Measurements from ENCODE around the gene YPEL5.
A peak's percentile ranks its signal among the peaks of the same experiment; 100 is the strongest.
"Not testable (repeated sequence)": the region's sequence is repeated elsewhere in the genome, so short reads cannot be mapped to it uniquely, and the experiment has no call there.

Gene YPEL5

GRCh38 chr2:30136764-30137444 lies 9.9 kb upstream of the YPEL5 start:
- DNase-seq (ENCODE audit: low spot score) = no peak

DNA sequence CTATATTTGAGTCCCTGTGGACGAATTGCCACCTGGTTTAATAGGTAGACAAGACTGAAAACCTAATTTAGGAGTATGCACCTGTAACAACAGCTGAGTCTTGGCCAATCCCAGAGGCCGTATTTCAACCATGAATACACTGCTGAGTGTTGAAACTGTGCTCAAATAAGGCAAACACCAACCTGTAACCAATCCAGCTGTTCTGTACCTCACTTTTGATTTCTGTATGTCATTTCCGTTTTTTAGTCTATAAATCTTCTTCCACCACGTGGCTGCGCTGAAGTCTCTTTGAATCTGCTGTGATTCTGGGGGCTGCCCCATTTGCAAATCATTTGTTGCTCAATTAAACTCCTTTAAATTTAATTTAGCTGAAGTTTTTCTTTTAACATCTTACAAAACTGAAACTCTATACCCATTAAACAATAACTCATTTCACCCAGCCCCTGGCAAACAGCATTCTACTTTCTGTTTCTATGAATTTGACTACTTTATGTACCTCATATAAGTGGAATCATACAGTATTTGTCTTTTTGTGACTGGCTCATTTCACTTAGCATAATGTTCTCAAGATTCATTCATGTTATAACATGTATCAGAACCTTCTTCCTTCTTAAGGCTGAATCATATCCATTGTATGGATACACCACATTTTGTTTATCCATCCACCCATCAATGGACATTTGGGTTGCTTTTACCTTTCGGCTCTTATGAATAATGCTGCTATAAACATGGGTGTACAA lies 7.5 kb upstream of the YPEL5 start:
- DNase-seq (ENCODE audit: low spot score) = no peak

DNA sequence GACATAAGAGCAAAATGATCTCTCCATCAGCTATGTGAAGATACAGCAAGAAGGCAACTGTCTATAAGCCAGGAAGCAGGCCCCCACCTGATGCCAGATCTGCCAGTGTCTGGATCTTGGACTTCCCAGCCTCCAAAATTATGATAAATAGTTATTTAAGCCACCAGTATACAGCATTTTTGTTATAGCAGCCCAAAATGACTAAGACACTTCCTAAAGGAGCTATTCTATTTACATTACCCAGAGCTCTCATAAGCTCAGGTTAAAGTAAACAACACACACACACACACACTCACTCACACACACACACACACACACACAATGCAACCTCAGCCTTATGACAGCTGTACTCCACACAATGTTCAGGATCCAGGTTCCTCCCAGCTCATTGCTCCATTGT lies 5.7 kb upstream of the YPEL5 start:
- DNase-seq (ENCODE audit: low spot score) = no peak

GRCh38 chr2:30144260-30144659 lies 2.5 kb upstream of the YPEL5 start:
- no peak for DNase-seq (ENCODE audit: low spot score)

GRCh38 chr2:30144951-30145350 lies 1.9 kb upstream of the YPEL5 start:
- not testable (repeated sequence) for DNase-seq (ENCODE audit: low spot score)

GRCh38 chr2:30145826-30146336 lies 926 bp upstream of the YPEL5 start:
- DNase-seq (ENCODE audit: low spot score) = no peak

DNA sequence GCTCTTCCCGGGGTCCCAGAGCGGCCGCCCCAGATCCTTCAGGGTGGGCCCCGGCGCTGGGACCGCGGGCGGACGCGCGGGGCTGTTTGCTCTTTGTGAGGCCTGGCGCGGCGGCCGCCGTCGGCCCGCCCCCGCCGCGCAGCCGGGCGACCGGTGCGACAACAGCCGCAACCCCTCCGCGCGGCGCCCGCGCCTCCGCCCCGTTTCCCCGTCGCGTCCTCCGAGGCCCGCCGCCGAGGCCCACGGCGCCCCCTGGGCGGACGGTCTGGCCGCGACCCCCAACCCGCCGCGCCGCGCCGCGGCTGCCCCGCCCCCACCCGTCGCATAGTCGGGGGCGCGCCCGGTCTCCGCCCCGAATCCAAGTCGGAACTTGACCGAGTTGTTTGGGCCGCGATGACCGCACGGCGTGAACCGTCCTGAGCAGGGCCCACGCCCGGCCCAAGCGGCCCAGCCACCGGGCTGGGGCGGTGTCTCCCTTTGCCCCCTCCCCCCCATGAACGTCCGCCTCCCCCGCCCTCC lies 448 bp downstream of the YPEL5 start:
- DNase-seq (ENCODE audit: low spot score) = peak; percentile 79

- DNase-seq (ENCODE audit: low spot score) = peak; percentile 90
Observed at GRCh38 chr2:30147715-30148610, 1.2 kb downstream of the YPEL5 start.

DNA sequence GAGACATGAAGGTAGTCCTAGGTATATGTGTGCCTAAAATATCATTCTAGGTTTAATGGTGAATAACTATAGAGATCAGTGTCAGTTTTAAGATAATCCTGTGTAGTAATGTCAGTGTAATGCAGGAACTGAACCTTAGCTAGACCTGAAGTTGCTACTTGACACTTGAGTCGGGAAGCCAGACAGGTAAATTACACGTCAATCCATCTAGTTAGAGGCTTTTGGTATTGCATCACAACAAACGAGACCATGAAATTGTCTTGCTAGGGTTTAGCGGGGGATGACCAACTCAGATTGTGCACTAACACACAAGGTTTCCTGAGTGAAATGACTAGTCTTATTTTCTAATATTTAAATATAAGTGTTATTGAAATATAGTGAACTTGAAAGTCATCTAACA lies 2.0 kb downstream of the YPEL5 start:
- DNase-seq (ENCODE audit: low spot score) = peak; percentile 40

GRCh38 chr2:30149513-30149912 lies 2.7 kb downstream of the YPEL5 start:
- peak; percentile 35 for DNase-seq (ENCODE audit: low spot score)

- DNase-seq (ENCODE audit: low spot score) = peak; percentile 50
Observed at GRCh38 chr2:30149976-30150375, 3.2 kb downstream of the YPEL5 start.

- peak; percentile 70 for DNase-seq (ENCODE audit: low spot score)
Observed at GRCh38 chr2:30150786-30151185, 4.0 kb downstream of the YPEL5 start.

GRCh38 chr2:30152385-30152784 lies 5.6 kb downstream of the YPEL5 start:
- no peak for DNase-seq (ENCODE audit: low spot score)

DNA sequence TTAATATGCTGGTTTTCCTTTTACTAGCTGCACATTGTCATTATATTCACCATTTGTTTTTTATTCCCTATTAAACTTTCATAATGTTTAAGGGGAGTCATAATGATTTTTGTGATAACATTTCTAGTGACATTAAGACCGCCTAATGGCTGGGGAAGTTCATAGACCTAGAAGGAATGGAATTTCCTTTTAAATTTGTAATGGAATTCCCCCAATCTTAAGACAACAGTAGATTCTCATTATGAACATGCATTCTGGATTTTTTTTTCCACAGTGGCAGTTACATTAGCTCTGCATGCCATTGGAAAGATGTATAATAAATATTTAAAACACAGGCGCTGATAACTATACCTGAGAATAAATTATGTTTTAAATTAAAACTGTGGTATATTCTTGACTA lies 8.4 kb downstream of the YPEL5 start:
- DNase-seq (ENCODE audit: low spot score) = no peak

DNA sequence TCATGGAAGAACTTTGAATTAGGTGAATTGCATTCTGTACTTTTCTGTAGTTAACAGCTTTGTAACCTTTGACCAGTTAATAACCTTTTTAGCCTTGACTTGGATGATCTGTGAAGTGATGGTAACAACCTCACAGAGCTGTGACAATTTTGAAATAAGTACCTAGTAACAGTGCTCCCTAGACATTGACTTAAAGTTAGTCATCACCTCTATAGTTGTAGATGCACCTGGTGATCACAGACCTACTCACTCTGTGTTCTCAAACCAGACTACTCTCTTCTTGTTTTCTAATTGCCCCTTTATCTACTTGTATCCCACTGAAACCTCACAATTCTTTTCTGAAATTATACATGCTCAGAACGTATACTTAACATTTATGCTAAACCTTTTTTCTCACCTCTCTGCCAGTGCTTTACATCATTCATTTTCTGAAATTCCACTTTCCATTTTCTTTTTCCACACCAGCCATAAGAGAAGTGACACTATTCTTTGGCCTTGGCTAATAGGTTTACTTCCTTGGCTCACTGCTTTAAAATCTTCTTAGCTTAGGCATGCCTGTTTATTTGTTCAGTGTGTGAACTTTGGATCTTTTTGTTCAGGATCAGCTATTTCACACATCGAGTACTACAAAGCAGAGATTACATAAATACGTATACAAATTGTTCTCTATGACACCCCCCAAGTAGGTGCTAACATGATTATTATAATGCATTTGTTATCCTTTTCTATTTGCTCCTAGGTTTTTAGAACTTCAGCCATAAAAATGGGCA lies 9.3 kb downstream of the YPEL5 start:
- no peak for DNase-seq (ENCODE audit: low spot score)

- DNase-seq (ENCODE audit: low spot score) = no peak
Observed at GRCh38 chr2:30157616-30158015, 10.8 kb downstream of the YPEL5 start.

DNA sequence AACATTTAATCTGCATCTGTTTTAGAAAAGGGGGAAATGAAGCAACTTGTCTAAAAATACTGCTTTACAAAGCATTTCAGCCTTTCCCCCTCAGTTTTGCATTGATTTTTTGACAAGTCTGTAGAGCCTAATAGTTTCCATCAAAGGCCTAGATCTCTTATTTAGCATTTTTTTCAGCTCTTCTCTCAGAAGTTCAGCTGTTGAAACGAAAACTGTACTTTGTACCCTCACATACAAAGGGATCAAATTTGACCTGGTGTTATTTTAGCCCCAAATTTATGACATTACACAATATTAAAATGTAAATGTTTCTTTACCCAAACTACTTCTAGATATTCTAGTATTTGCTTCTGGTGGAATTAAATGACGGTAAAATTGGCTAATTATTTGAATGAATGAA lies 13.0 kb downstream of the YPEL5 start:
- no peak for DNase-seq (ENCODE audit: low spot score)

- DNase-seq (ENCODE audit: low spot score) = no peak
Observed at GRCh38 chr2:30161929-30162706, 15.3 kb downstream of the YPEL5 start.

DNA sequence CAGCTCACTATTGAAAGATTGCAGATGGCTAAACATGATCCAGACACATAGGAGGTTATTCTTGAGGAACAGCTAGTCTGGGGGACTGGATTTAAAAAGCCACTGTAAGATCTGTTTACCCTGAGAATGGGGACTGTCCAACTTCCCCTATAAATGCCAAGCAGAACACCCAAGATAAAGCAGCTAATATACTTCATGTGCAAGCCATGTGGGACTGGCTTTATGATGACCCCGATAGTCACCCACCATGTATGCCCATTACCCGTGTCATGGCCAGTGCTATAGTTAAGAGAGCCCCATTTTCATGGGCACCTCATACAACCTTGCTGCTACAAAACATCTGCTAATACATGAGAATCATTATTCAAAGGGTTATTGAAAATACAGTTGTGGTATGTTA lies 16.0 kb downstream of the YPEL5 start:
- no peak for DNase-seq (ENCODE audit: low spot score)

- no peak for DNase-seq (ENCODE audit: low spot score)
Observed at GRCh38 chr2:30164131-30164925, 17.5 kb downstream of the YPEL5 start.

Measured in hematopoietic multipotent progenitor cell treated with erythropoietin and hydrocortisone succinate and interleukin-3 and kit ligand, for 17 days (in vitro differentiated cells).